HG02840 (cell line): Measurements from ENCODE around the gene DOHH.
"Not testable (repeated sequence)": the region's sequence is repeated elsewhere in the genome, so short reads cannot be mapped to it uniquely, and the experiment has no call there.

Experiments used
- ATAC-seq: cut with Tn5 transposase; IDR thresholded peaks from one replicate; pipeline ENCODE4 v1.9.1; 2021; ENCODE audit warnings: mild to moderate bottlenecking, moderate library complexity, moderate number of reproducible peaks; ENCODE audit not compliant: unreplicated experiment, low FRiP score

The DOHH gene

GRCh38 chr19:3446657-3447056 is 53.8 kb downstream of the DOHH start:
- not testable (repeated sequence) for ATAC-seq

DNA sequence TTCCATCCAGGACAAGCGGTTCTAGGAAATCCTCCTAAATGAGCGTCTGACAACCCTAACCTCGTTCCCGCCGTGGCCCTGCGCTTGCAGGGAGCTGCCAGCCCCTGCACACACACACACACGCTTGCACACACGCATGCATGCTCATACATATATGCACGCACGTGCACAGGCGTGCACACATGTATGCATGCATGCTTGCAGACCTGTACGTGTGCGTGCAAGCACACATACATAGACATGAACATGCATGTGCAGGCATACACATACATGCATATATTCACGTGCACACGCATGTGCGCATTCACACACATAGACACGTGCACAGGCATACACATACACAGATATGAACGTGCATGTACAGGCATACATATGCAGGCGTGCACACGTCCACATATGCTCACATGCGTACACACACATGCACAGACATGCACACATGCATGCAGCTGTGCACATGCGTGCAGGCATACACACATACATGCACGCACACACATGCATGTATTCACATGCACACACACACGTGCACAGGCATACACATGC is 55.7 kb downstream of the DOHH start:
- no peak for ATAC-seq

DNA sequence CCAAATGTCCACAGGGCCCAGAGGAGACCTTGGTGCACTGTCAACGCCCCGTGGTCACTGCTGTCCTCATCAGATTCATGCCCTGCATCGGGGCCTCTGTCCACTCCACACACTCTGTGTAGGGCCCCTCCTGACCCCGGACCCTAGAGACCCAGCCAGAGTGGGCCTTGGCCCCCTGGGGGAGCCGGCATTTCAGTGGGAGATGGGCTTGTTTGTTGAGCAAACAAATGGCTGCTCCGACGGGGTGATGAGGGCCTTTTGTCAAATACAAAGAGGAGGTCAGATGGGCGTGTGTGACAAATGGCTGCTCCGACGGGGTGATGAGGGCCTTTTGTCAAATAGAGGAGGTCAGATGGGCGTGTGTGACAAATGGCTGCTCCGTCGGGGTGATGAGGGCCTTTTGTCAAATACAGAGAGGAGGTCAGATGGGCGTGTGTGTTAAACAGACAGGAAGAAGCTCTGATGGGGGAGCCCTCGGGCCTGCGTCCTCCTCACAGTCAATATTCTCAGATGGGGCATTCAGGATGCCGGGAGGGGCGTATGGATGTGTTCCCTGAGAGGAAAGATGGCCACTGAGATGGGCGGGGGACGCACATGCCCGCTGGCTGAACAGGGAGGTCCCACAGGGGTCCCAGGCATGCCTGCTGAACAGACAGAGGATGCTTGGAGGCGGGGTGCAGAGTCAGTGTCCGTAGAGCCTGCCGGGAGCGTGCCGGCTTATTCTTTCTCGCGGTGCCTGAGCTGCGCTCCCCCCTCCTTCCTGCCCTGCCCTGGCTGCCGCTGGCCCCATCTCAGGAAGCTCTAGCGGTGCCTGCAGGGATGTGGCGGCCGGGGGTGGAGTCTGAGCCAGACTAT is 56.4 kb downstream of the DOHH start:
- no peak for ATAC-seq

DNA sequence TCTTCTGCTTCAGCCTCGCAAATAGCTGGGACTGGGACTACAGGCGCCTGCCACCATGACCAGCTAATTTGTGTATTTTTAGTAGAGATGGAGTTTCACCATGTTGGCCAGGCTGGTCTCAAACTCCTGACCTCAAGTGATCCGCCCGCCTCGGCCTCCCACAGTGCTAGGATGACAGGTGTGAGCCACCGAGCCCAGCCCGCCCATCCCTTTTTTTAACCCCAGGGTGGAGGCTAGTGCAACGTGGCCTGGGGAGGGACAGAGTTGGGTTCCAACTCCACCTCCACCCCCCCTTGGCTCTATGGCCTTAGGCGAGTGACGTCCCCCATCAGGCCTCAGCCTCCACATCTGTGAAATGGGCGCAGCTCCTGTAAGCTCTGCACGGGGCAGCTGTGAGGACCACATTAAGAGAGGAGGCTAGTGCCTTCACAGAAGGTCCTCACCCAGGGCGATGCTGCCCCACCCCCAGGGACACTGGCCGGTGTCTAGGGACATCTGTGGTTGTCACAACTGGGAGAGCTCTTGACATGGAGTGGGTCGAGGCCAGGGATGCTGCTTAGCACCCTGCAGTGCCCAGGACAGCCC is 57.9 kb downstream of the DOHH start:
- no peak for ATAC-seq

DNA sequence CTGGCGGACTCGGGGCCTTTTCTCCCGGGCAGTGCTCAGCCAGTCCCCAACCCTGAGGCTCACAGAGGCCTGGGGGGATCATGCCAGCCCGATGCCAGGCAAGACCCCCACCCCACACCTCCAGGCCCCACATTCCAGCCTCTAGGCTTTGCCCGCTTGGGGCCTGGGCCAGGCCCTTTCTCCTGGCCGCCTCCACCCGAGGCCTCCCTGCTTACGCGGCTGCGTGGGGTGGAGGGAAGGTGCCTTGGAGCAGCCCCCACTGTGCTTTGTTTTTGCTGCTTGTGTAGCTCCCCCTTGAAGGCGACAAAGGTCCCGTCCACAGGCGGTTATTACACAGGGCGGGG is 58.5 kb downstream of the DOHH start:
- no peak for ATAC-seq

- ATAC-seq: no peak
Observed at GRCh38 chr19:3441089-3441985, 59.1 kb downstream of the DOHH start.
